ENCODE data around the gene IFITM5. TPM values are rescaled to one million over a fixed set of nuclear protein-coding genes. Genes with fewer than 3 reads are reported as not detected.

IFITM5 gene
- polyA plus RNA-seq, 3 donors, result not detected

DNA sequence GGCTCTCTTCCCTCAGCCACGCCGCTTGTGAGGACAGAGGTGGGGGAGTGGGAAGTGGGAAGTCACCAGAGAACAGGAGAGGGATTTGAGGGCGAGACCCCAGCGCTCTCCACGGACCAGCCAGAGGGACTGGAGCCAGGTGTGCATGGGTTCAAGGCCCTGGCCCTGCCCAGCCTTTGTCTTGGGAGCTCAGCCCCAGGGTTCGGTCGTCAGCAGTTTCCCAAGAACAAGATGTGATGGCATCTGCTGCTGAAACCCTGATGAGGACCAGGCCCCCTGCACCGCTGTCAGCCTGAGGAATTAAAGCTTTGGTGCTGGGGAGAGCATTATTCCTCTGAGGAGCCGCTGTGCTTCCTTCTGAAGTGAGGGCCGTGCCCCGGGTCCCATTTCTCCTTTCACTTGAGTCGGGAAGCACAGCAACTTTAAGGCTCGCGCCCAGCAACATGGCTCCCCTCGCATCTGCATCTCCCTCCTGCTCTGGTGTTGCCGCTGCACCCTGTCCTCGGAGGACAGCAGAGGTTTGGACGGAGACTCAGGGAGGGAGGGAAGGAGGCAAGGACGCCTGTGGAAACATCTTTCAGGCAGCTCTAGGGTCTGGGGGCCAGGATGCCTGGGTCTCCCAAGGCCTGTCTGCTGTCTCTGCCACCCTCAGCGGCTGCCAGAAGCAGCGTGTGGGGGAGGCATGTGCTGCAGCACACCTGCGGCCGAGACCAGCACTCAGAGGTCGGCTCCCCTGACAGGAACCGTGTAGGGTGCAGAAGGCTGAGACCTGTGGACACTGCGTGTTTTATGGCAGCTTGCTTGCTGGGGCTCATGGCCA lies 3.8 kb downstream of the IFITM5 start:
- Histone ChIP-seq H3K9ac (ENCODE audit: insufficient read depth, low read length, poor library complexity, severe bottlenecking) (no peak overlapping the region), H3K27me3 (ENCODE audit: control insufficient read depth in 2 of 2, insufficient read depth in 2 of 2, low read length in 2 of 2) (peaks cover 0 to 6% of the 10 kb centered on the region in 2 donors), H2AFZ (ENCODE audit: insufficient read depth, low read depth, low read length, poor library complexity, severe bottlenecking) (no peak overlapping the region), H3K27ac (ENCODE audit: low read depth in 1 of 2, low read length in 2 of 2) (no peak overlapping the region), H3K79me2 (ENCODE audit: insufficient read depth, low read length) (no peaks in the 10 kb centered on the region), H4K20me1 (ENCODE audit: insufficient read depth, low read length) (no peaks in the 10 kb centered on the region), H3K9me3 (replicated peaks in 1 of 2; ENCODE audit: control insufficient read depth in 1 of 2, insufficient read depth in 1 of 2, low read length in 2 of 2) (no peaks in the 10 kb centered on the region), H3K4me2 (replicated peaks; ENCODE audit: extremely low read depth, low read length, poor library complexity, severe bottlenecking) (no peak overlapping the region), H3K4me1 (ENCODE audit: control insufficient read depth in 1 of 2, insufficient read depth in 2 of 2, low read length in 2 of 2) (peaks cover 7 to 9% of the 10 kb centered on the region in 2 donors), H3K4me3 (replicated peaks in 1 of 3; ENCODE audit: low read depth in 2 of 3, low read length in 3 of 3) (no peak overlapping the region), H3K36me3 (replicated peaks in 1 of 2; ENCODE audit: control insufficient read depth in 1 of 2, insufficient read depth in 2 of 2, low read length in 2 of 2) (no peaks in the 10 kb centered on the region)
- 91% methylated on average over 24 of the region's 26 CpGs for WGBS (ENCODE audit: insufficient coverage)
- Mint-ChIP-seq H3K9me3 (no peaks in the 10 kb centered on the region), H3K27me3 (ENCODE audit: low read depth in 3 of 3) (peaks cover 12 to 47% (median 17%) of the 10 kb centered on the region in 3 donors), H3K4me3 (no peak overlapping the region), H3K4me1 (peaks cover 8% of the 10 kb centered on the region), H3K27ac (no peak overlapping the region), H3K36me3 (peaks cover 5 to 10% of the 10 kb centered on the region in 2 donors)
- intact Hi-C loops (cut with micrococcal nuclease), result no loop called here
- TF ChIP-seq, protein P1, sequence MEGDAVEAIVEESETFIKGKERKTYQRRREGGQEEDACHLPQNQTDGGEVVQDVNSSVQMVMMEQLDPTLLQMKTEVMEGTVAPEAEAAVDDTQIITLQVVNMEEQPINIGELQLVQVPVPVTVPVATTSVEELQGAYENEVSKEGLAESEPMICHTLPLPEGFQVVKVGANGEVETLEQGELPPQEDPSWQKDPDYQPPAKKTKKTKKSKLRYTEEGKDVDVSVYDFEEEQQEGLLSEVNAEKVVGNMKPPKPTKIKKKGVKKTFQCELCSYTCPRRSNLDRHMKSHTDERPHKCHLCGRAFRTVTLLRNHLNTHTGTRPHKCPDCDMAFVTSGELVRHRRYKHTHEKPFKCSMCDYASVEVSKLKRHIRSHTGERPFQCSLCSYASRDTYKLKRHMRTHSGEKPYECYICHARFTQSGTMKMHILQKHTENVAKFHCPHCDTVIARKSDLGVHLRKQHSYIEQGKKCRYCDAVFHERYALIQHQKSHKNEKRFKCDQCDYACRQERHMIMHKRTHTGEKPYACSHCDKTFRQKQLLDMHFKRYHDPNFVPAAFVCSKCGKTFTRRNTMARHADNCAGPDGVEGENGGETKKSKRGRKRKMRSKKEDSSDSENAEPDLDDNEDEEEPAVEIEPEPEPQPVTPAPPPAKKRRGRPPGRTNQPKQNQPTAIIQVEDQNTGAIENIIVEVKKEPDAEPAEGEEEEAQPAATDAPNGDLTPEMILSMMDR (IDR thresholded peaks at IDR 0.05), result no peak
- no peak for DNase-seq

DNA sequence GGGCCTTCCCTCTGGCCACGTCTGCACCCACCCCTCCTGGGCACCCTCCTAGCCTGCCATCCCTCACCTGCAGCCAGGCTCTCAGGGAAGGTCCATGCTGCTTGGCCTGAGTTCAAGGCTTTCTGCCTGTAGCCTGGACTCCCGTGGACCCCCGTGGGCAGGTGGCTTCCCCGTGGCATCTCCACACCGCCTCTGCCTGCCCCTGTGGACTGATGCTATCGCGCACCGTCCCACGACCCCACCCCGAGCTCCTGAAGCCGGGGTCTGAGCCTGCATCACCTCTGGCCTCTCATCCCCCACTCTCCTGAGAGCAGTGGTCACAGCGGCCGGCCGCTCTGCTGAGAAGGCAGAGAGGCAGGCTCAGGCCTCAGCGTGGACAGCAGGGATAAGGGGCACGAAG lies 4.5 kb downstream of the IFITM5 start:
- 94% methylated on average over 14 of the region's 16 CpGs for WGBS (ENCODE audit: insufficient coverage)
- H3K36me3 ChIP-seq (replicated peaks in 1 of 2; ENCODE audit: control insufficient read depth in 1 of 2, insufficient read depth in 2 of 2, low read length in 2 of 2), result no peaks in the 10 kb centered on the region
- intact Hi-C loops (cut with micrococcal nuclease), result no loop called here
- H3K4me3 ChIP-seq (replicated peaks in 1 of 3; ENCODE audit: low read depth in 2 of 3, low read length in 3 of 3), result no peak overlapping the region
- Mint-ChIP-seq H3K4me1 (peaks cover 10% of the 10 kb centered on the region), H3K27ac (no peak overlapping the region), H3K9me3 (no peaks in the 10 kb centered on the region), H3K4me3 (no peak overlapping the region), H3K36me3 (peaks cover 5 to 10% of the 10 kb centered on the region in 2 donors), H3K27me3 (ENCODE audit: low read depth in 3 of 3) (peaks cover 9 to 47% (median 13%) of the 10 kb centered on the region in 3 donors)
- no peak overlapping the region for H3K27ac ChIP-seq (ENCODE audit: low read depth in 1 of 2, low read length in 2 of 2)
- no peaks in the 10 kb centered on the region for H4K20me1 ChIP-seq (ENCODE audit: insufficient read depth, low read length)
- no peak overlapping the region for H2AFZ ChIP-seq (ENCODE audit: insufficient read depth, low read depth, low read length, poor library complexity, severe bottlenecking)
- TF ChIP-seq, protein P1 (IDR thresholded peaks at IDR 0.05), result no peak
- H3K9ac ChIP-seq (ENCODE audit: insufficient read depth, low read length, poor library complexity, severe bottlenecking), result no peak overlapping the region
- H3K4me2 ChIP-seq (replicated peaks; ENCODE audit: extremely low read depth, low read length, poor library complexity, severe bottlenecking), result no peak overlapping the region
- no peaks in the 10 kb centered on the region for H3K79me2 ChIP-seq (ENCODE audit: insufficient read depth, low read length)
- H3K4me1 ChIP-seq (ENCODE audit: control insufficient read depth in 1 of 2, insufficient read depth in 2 of 2, low read length in 2 of 2), result peaks cover 10% of the 10 kb centered on the region in 2 donors
- no peak for DNase-seq
- H3K27me3 ChIP-seq (ENCODE audit: control insufficient read depth in 2 of 2, insufficient read depth in 2 of 2, low read length in 2 of 2), result peaks cover 0 to 3% of the 10 kb centered on the region in 2 donors
- H3K9me3 ChIP-seq (replicated peaks in 1 of 2; ENCODE audit: control insufficient read depth in 1 of 2, insufficient read depth in 1 of 2, low read length in 2 of 2), result no peaks in the 10 kb centered on the region
